GM12878 (cell line): ENCODE results near the gene TBC1D5.

ENCODE experiments used
- ATF2 ChIP-seq: IDR thresholded peaks from 2 replicates; pipeline ENCODE4 v1.6.1; 2012; ENCODE audit warnings: low read length, inconsistent platforms
- CHD4 ChIP-seq: fragments of 200-600 bp; sonication (generic); IDR thresholded peaks from 2 replicates; pipeline ENCODE4 v1.6.1; 2016; ENCODE audit warnings: mild to moderate bottlenecking
- CTCF ChIP-seq, 3 experiments: IDR thresholded peaks in 2 of 3; conservative IDR thresholded peaks in 1 of 3; 2 replicates each; pipeline ENCODE4 v1.5.1; 2011; ENCODE audit warnings: low read depth in 3 of 3, low read length in 3 of 3, mild to moderate bottlenecking in 3 of 3, control low read depth in 2 of 3, moderate library complexity in 2 of 3, inconsistent platforms in 1 of 3, mixed read lengths in 1 of 3; ENCODE audit not compliant: control insufficient read depth in 2 of 3, insufficient read depth in 1 of 3; ENCODE audit errors: extremely low read depth in 1 of 3
- NRF1 ChIP-seq: conservative IDR thresholded peaks from 2 replicates; pipeline ENCODE4 v1.6.1; 2011; ENCODE audit warnings: mild to moderate bottlenecking, low read depth, low read length, improper control_type of control experiment
- POLR2AphosphoS5 ChIP-seq: IDR thresholded peaks from 2 replicates; pipeline ENCODE4 v1.6.1; 2011; ENCODE audit warnings: mild to moderate bottlenecking, low read length, inconsistent platforms
- TAF1 ChIP-seq: IDR thresholded peaks from 2 replicates; pipeline ENCODE4 v1.6.1; 2011; ENCODE audit warnings: mild to moderate bottlenecking, low read depth, low read length, borderline replicate concordance
- TCF7 ChIP-seq: IDR thresholded peaks from 2 replicates; pipeline ENCODE4 v1.6.1; 2014; ENCODE audit warnings: antibody characterized with exemption, borderline replicate concordance

GRCh38 chr3:17634964-17635363 lies 107.5 kb downstream of the TBC1D5 start:
- TF ChIP-seq TAF1 (no peak), CTCF (IDR thresholded peaks at IDR 0.05 in 2 of 3, conservative IDR thresholded peaks at IDR 0.05 in 1 of 3; ENCODE audit: control insufficient read depth in 2 of 3, extremely low read depth in 1 of 3, insufficient read depth in 1 of 3, low read depth in 3 of 3, low read length in 3 of 3) (no peak), NRF1 (no peak), TCF7 (no peak), CHD4 (no peak), ATF2 (no peak), POLR2AphosphoS5 (no peak)
